Trophoblast cell (in vitro differentiated cells and primary cell): ENCODE data around the gene KCNQ2.

Source experiments
- DNase-seq, 2 donors: peaks; one replicate each; pipeline ENCODE4 v3.0.0-alpha.2; 2016
- H2AFZ ChIP-seq: 2 replicates; pipeline ENCODE4 v1.6.1; 2013; ENCODE audit warnings: low read length, moderate library complexity, mild to moderate bottlenecking; ENCODE audit not compliant: insufficient read depth, poor library complexity
- H2AK5ac ChIP-seq: 2 replicates; pipeline ENCODE4 v1.6.1; 2013; ENCODE audit warnings: mild to moderate bottlenecking, low read length
- H2BK120ac ChIP-seq: 2 replicates; pipeline ENCODE4 v1.6.1; 2013; ENCODE audit warnings: low read length, mild to moderate bottlenecking, moderate library complexity; ENCODE audit not compliant: insufficient read depth, poor library complexity
- H2BK12ac ChIP-seq: 2 replicates; pipeline ENCODE4 v1.6.1; 2013; ENCODE audit warnings: mild to moderate bottlenecking, low read length, moderate library complexity
- H2BK5ac ChIP-seq: 2 replicates; pipeline ENCODE4 v1.6.1; 2013; ENCODE audit warnings: low read length, low read depth, moderate library complexity, mild to moderate bottlenecking; ENCODE audit not compliant: poor library complexity
- H3K14ac ChIP-seq: 2 replicates; pipeline ENCODE4 v1.6.1; 2013; ENCODE audit warnings: mild to moderate bottlenecking, low read length
- H3K18ac ChIP-seq: 2 replicates; pipeline ENCODE4 v1.6.1; 2013; ENCODE audit warnings: mild to moderate bottlenecking, low read length
- H3K23ac ChIP-seq: 2 replicates; pipeline ENCODE4 v1.6.1; 2013; ENCODE audit warnings: low read length
- H3K27ac ChIP-seq: 2 replicates; pipeline ENCODE4 v1.5.1; 2013; ENCODE audit warnings: low read depth, mild to moderate bottlenecking, inconsistent platforms, low read length, moderate library complexity
- H3K27me3 ChIP-seq: 2 replicates; pipeline ENCODE4 v1.6.1; 2013; ENCODE audit warnings: inconsistent platforms, mild to moderate bottlenecking, low read length, moderate library complexity; ENCODE audit not compliant: insufficient read depth
- H3K36me3 ChIP-seq, 2 experiments: 1 replicate in 1 of 2; 2 replicates in 1 of 2; pipeline ENCODE4 v1.6.1; 2013; ENCODE audit warnings: low read length in 2 of 2, mild to moderate bottlenecking in 2 of 2, moderate library complexity in 1 of 2; ENCODE audit not compliant: insufficient read depth in 2 of 2, control insufficient read depth in 1 of 2
- H3K4ac ChIP-seq: 2 replicates; pipeline ENCODE4 v1.6.1; 2013; ENCODE audit warnings: low read depth, mild to moderate bottlenecking, low read length, moderate library complexity
- H3K4me1 ChIP-seq, 2 experiments: 1 replicate in 1 of 2; 2 replicates in 1 of 2; pipeline ENCODE4 v1.6.1; 2013; ENCODE audit warnings: low read length in 2 of 2, mild to moderate bottlenecking in 2 of 2, moderate library complexity in 1 of 2; ENCODE audit not compliant: insufficient read depth in 2 of 2, control insufficient read depth in 1 of 2
- H3K4me2 ChIP-seq: 2 replicates; pipeline ENCODE4 v1.6.1; 2013; ENCODE audit warnings: inconsistent platforms, mild to moderate bottlenecking, low read length, moderate library complexity
- H3K4me3 ChIP-seq: 2 replicates; pipeline ENCODE4 v1.5.1; 2013; ENCODE audit warnings: mild to moderate bottlenecking, low read depth, low read length, inconsistent platforms
- H3K79me1 ChIP-seq: one replicate; pipeline ENCODE4 v1.6.1; 2013; ENCODE audit warnings: low read length
- H3K79me2 ChIP-seq: 2 replicates; pipeline ENCODE4 v1.6.1; 2013; ENCODE audit warnings: low read length, mild to moderate bottlenecking; ENCODE audit not compliant: control insufficient read depth, insufficient read depth, poor library complexity
- H3K9ac ChIP-seq: 2 replicates; pipeline ENCODE4 v1.6.1; 2013; ENCODE audit warnings: mild to moderate bottlenecking, low read length
- H3K9me3 ChIP-seq: 2 replicates; pipeline ENCODE4 v1.6.1; 2013; ENCODE audit warnings: low read depth, mild to moderate bottlenecking, control low read depth, inconsistent platforms, low read length; ENCODE audit not compliant: insufficient read depth
- H4K12ac ChIP-seq: 2 replicates; pipeline ENCODE4 v1.6.1; 2013; ENCODE audit warnings: low read depth, mild to moderate bottlenecking, low read length, moderate library complexity
- H4K8ac ChIP-seq: 2 replicates; pipeline ENCODE4 v1.6.1; 2013; ENCODE audit warnings: low read depth, mild to moderate bottlenecking, low read length, moderate library complexity
- H4K91ac ChIP-seq: one replicate; pipeline ENCODE4 v1.6.1; 2013; ENCODE audit warnings: low read depth, mild to moderate bottlenecking, low read length, moderate library complexity
- WGBS: extraction: QIAGEN DNeasy Blood & Tissue Kit; methylation state at CpG from one replicate; pipeline ENCODE4 v1.1.7; 2013; ENCODE audit warnings: missing lambda C conversion rate; ENCODE audit not compliant: insufficient read length, insufficient coverage; ENCODE audit errors: extremely low coverage; 5-methylcytosine and 5-hydroxymethylcytosine counted together

Gene KCNQ2

GRCh38 chr20:63417738-63418120 is 54.7 kb downstream of the KCNQ2 start:
- H3K4ac ChIP-seq = no peak overlapping the region
- H2BK5ac ChIP-seq = no peak overlapping the region
- H4K91ac ChIP-seq = no peak overlapping the region
- no peak overlapping the region for H3K14ac ChIP-seq
- H3K9me3 ChIP-seq = no peaks in the 10 kb centered on the region
- no peak overlapping the region for H3K9ac ChIP-seq
- no peak overlapping the region for H3K4me2 ChIP-seq
- H3K79me1 ChIP-seq = no peaks in the 10 kb centered on the region
- H4K12ac ChIP-seq = no peak overlapping the region
- no peaks in the 10 kb centered on the region for H3K79me2 ChIP-seq
- no peaks in the 10 kb centered on the region for H3K4me1 ChIP-seq
- no peak overlapping the region for H3K4me3 ChIP-seq
- no peak overlapping the region for H3K23ac ChIP-seq
- H2BK12ac ChIP-seq = no peak overlapping the region
- H2AFZ ChIP-seq = no peak overlapping the region
- no peaks in the 10 kb centered on the region for H3K36me3 ChIP-seq
- no peaks in the 10 kb centered on the region for H3K27me3 ChIP-seq
- no peak overlapping the region for H3K18ac ChIP-seq
- no peak for DNase-seq
- H2BK120ac ChIP-seq = no peak overlapping the region
- no peak overlapping the region for H3K27ac ChIP-seq
- H4K8ac ChIP-seq = no peak overlapping the region
- no CpG with 5 or more reads among the region's 23 CpGs for WGBS
- H2AK5ac ChIP-seq = no peak overlapping the region

DNA sequence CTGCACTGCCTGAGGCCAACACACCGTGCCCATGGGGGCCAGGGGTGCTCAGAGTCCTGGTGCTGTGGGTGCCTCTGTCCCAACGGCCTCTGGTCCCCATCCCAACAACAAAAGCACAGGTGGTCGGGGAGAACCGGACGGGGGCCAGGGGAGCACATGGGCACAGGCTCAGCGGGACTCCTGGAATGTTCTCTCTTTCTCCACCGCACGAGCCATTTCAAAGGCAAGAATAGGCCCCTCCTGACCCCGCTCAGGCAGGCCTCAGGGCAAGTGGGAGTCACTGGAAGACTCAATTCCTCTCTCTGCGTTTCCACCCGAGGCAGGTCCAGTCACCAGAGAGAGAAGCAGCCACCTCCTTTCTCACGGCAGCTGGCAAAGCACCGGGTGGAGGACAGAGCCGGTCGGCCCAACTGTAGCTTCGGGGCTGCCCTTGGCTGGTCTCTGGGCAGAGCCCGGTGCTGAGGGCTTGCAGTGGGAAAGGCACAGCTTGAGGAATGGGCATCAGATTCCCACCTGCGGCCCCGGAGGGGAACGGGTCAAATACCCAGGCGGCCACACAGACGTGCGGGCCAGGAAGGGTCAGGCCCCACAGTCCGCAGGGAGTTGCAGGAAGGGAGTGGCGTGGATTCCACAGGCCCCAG is 55.2 kb downstream of the KCNQ2 start:
- Histone ChIP-seq H3K4me3 (no peak overlapping the region), H3K9ac (no peak overlapping the region), H2AK5ac (no peak overlapping the region), H3K9me3 (no peaks in the 10 kb centered on the region), H2BK120ac (no peak overlapping the region), H3K79me2 (no peaks in the 10 kb centered on the region), H3K27ac (no peak overlapping the region), H2BK12ac (no peak overlapping the region), H3K4me2 (no peak overlapping the region), H4K8ac (no peak overlapping the region), H4K12ac (no peak overlapping the region), H3K4ac (no peak overlapping the region), H2BK5ac (no peak overlapping the region), H3K4me1 (no peaks in the 10 kb centered on the region), H3K14ac (no peak overlapping the region), H2AFZ (no peak overlapping the region), H3K36me3 (no peaks in the 10 kb centered on the region), H4K91ac (no peak overlapping the region), H3K18ac (no peak overlapping the region), H3K27me3 (no peaks in the 10 kb centered on the region), H3K79me1 (no peaks in the 10 kb centered on the region), H3K23ac (no peak overlapping the region)
- no CpG with 5 or more reads among the region's 25 CpGs for WGBS
- no peak for DNase-seq

DNA sequence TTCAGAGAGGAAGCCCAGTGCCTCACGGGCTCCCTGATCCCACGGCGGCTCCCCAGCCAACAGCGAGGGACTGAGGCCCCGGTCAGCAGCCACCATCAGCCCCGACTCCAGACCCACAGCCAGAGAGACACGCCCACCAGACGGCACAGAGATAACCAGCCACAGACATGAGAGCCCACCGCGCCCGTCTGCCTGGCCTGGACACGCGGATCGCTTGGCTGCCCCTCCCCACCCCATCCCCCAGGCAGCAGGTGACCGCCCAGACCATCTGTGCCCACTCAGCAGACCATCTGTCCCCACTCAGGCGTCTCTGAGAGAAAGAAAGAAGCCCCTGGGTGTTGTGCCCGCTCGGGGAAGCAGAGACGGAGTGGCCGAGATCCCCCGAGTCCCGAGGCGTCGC is 55.8 kb downstream of the KCNQ2 start:
- no peak overlapping the region for H2BK120ac ChIP-seq
- H3K14ac ChIP-seq = no peak overlapping the region
- no peak overlapping the region for H4K8ac ChIP-seq
- no peaks in the 10 kb centered on the region for H3K79me2 ChIP-seq
- H3K36me3 ChIP-seq = no peaks in the 10 kb centered on the region
- H2BK5ac ChIP-seq = no peak overlapping the region
- H3K18ac ChIP-seq = no peak overlapping the region
- no peaks in the 10 kb centered on the region for H3K4me1 ChIP-seq
- no peaks in the 10 kb centered on the region for H3K79me1 ChIP-seq
- no CpG with 5 or more reads among the region's 24 CpGs for WGBS
- no peak overlapping the region for H2BK12ac ChIP-seq
- no peak overlapping the region for H3K4me2 ChIP-seq
- no peak for DNase-seq
- H4K91ac ChIP-seq = no peak overlapping the region
- H3K4ac ChIP-seq = no peak overlapping the region
- H3K27ac ChIP-seq = no peak overlapping the region
- no peak overlapping the region for H2AFZ ChIP-seq
- H3K9me3 ChIP-seq = no peaks in the 10 kb centered on the region
- H3K4me3 ChIP-seq = no peak overlapping the region
- no peak overlapping the region for H4K12ac ChIP-seq
- no peak overlapping the region for H3K23ac ChIP-seq
- no peak overlapping the region for H2AK5ac ChIP-seq
- no peaks in the 10 kb centered on the region for H3K27me3 ChIP-seq
- H3K9ac ChIP-seq = no peak overlapping the region

DNA sequence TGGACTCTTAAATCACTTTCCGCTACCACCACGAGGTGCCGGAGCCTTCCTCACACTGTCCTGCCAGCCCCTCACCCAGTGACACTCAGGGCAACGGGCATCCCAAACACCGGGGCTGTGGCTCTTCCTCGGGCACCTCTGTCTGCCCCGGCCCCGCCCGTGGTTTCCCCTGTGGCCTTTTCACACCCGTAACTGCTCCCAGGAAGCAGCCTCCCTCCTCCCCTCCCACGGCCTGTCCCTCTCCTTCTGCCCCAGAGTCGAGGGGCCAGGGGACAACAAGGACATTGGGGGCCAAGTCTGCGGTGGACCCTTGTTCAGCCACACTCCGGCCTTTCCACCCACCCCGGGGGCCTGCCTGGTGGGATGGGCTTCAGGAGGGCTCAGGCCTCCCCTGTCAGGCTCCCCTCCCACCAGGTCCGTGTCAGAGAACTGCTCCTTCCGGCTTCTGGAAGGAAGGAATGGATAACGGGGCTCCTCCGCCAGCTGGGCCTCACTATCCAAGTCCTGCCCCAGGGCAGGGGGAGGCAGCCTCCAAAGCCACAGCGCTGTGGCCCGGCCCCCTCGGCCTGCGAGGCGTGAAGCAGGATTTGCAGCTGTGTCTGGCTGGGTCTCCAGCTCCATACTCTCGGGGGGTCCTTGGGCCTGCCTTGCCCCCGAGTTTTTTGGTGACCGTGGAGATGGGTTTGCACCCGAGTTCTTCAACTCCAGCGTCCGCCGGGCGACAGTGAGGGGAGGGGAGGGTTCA is 56.6 kb downstream of the KCNQ2 start:
- Histone ChIP-seq H3K18ac (no peak overlapping the region), H4K91ac (no peak overlapping the region), H3K9ac (no peak overlapping the region), H2BK12ac (no peak overlapping the region), H3K36me3 (no peaks in the 10 kb centered on the region), H4K8ac (no peak overlapping the region), H3K4me1 (no peaks in the 10 kb centered on the region), H3K9me3 (no peaks in the 10 kb centered on the region), H2BK5ac (no peak overlapping the region), H3K4me2 (no peak overlapping the region), H3K4me3 (no peak overlapping the region), H3K23ac (no peak overlapping the region), H2AFZ (no peak overlapping the region), H3K27me3 (no peaks in the 10 kb centered on the region), H2BK120ac (no peak overlapping the region), H3K14ac (no peak overlapping the region), H3K4ac (no peak overlapping the region), H2AK5ac (no peak overlapping the region), H3K27ac (no peak overlapping the region), H3K79me1 (no peaks in the 10 kb centered on the region), H4K12ac (no peak overlapping the region), H3K79me2 (no peaks in the 10 kb centered on the region)
- WGBS = no CpG with 5 or more reads among the region's 32 CpGs
- DNase-seq = no peak
